Stimulated activated CD4-positive, alpha-beta T cell treated with anti-CD3 and anti-CD28 coated beads, Interleukin-12 subunit alpha, Interleukin-12 subunit beta, amount 100 ng/mL, for 48 hours (primary cell): ENCODE data around the gene PTPRN2.
"Not testable (repeated sequence)": the region's sequence is repeated elsewhere in the genome, so short reads cannot be mapped to it uniquely, and the experiment has no call there.

Experiments used
- DNase-seq, 3 donors: peaks; one replicate each; pipeline ENCODE4 v3.0.0-alpha.2; 2020; ENCODE audit warnings: low read depth in 2 of 3, low spot score in 1 of 3

The PTPRN2 gene

GRCh38 chr7:157951300-157952049, 636.1 kb downstream of the PTPRN2 start:
- no peak for DNase-seq

GRCh38 chr7:157949711-157950110, 637.9 kb downstream of the PTPRN2 start:
- DNase-seq: no peak

- no peak for DNase-seq
These were observed 640.1 kb downstream of the PTPRN2 start for GRCh38 chr7:157947504-157947903.

- no peak for DNase-seq
These were observed 641.1 kb downstream of the PTPRN2 start for GRCh38 chr7:157946398-157947060.

DNA sequence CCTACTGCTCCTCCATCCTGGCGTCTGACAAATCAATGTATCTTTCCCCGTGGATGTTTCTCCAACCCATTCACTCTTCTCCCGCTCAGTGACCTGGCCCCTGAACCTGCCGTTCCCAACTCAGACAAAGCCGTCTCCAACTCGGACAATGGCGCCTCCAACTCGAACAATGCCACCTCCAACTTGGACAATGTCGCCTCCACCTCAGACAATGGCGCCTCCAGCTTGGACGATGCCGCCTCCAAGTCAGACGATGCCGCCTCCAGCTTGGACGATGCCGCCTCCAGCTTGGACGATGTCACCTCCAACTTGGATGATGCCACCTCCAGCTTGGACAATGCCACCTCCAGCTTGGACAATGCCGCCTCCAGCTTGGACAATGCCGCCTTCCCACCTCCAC, 642.2 kb downstream of the PTPRN2 start:
- DNase-seq: no peak

DNA sequence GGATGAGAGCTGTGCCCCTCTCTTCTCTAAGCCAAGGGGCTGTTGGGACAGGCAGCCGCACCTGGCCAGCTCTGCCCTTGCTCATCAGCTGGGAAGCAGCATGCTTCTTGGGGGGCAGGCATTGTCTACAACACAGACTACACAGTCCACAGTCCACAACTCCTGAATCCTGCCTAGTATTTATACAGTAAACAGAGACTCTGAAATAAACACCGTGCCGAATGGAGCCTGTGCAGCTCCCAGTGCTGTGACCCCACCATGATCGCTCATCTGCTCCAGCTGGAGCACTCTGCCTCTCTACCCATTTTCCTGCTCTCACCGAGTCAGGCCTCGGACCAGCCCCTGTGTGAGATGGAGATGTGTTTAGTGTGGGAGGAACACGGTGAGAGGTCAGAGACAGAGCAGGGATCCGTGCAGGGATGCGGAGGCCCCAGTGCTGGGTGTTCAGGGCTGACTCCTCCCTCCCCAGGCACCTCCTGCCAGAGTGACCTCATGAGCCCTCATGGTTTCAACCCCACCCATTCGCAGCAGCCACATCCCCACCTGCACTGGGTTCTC, 642.8 kb downstream of the PTPRN2 start:
- no peak for DNase-seq

GRCh38 chr7:157944051-157944450, 643.6 kb downstream of the PTPRN2 start:
- no peak for DNase-seq

DNA sequence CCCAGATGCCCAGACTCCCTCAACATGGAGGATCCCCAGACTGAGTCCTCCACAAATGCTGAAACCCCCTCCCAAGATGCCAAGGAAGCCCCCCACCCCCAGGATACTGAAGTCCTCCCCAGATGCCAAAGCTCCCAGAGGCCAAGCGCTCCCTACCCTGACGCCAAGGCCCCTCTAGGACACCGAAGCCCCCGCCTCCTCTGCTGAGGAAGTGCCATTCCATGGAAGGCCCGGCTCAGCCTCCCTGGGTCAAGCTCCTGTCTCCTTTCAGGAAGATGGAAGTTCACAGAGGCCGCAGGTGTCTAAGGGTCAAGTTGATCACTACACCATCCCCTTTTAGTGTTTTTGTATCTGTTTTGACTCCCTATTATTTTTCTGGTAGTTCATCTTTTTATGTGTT, 644.1 kb downstream of the PTPRN2 start:
- no peak for DNase-seq

- no peak for DNase-seq
These were observed 646.4 kb downstream of the PTPRN2 start for GRCh38 chr7:157941210-157941609.

DNA sequence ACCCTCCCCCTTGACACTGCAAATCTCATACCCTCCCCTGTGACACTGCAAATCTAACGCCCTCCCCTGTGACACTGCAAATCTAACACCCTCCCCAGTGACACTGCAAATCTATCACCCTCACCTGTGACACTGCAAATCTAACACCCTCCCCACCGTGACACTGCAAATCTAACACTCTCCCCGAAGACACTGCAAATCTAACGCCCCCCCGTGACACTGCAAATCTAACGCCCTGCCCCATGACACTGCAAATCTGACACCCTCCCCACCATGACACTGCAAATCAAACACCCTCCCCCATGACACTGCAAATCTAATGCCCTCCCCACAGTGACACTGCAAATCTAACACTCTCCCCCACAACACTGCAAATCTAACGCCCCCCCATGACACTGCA, 647.1 kb downstream of the PTPRN2 start:
- DNase-seq: no peak

- DNase-seq: no peak
These were observed 649.4 kb downstream of the PTPRN2 start for GRCh38 chr7:157938211-157938610.

GRCh38 chr7:157937406-157937805, 650.2 kb downstream of the PTPRN2 start:
- DNase-seq: no peak

DNA sequence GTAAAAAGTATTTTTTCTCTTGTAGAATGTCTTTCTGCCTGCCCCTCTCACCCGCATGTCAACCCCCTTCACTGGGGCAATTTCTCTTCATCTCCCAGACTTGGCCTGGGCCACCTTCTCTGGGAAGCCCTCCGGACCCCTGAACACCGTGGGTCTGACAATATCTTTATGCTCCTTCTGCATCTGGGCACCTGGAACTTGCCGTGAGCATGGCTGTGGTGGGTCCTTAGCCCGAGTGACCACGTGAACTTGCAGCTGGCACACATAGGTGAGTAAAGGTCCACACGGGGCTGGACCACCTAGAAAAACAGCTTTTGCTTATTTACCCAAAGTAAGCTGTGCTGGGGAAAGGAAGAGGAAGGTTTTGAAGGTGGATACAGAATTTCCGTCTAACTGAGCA, 650.6 kb downstream of the PTPRN2 start:
- DNase-seq: no peak

DNA sequence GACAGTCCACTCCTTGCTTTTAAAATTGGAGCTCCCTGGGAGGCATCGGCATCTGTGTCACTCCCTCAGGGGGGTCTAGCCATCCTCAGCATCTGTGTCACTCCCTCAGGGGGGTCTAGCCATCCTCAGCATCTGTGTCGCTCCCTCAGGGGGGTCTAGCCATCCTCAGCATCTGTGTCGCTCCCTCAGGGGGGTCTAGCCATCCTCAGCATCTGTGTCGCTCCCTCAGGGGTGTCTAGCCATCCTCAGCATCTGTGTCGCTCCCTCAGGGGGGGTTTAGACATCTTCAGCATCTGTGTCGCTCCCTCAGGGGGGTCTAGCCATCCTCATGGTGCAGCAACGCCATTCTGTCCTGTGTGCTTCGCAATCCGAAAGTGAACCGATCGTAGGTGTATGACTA, 651.9 kb downstream of the PTPRN2 start:
- not testable (repeated sequence) for DNase-seq

GRCh38 chr7:157933219-157934155, 654.1 kb downstream of the PTPRN2 start:
- DNase-seq: not testable (repeated sequence)

GRCh38 chr7:157932498-157933218, 655.0 kb downstream of the PTPRN2 start:
- DNase-seq: no peak

DNA sequence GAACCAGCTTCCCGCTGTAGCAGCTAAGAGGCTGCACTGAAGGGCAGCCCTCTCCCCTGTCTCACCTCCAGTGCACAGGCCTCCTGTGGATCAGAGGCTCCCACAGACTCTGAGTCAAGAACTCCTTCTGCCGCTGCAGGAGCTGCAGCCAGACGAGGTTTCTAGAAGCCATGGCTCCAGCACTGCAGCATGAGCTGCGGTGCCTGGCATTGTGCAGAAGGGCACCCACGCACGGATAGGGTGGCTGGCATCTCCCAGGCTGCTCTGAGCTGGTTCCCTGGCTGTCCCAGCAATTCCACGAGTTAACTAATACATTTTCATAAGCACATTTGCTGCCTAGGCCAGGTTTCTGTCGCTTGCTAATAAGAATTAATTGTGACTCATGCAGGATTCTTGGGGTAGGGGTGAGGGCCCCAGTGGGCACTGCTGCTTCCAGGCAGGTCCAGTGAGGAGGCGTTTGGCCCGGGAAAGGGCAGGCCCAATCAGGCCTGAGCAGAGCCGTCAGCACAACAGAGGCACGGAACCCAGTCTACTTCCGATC, 656.6 kb downstream of the PTPRN2 start:
- no peak for DNase-seq

DNA sequence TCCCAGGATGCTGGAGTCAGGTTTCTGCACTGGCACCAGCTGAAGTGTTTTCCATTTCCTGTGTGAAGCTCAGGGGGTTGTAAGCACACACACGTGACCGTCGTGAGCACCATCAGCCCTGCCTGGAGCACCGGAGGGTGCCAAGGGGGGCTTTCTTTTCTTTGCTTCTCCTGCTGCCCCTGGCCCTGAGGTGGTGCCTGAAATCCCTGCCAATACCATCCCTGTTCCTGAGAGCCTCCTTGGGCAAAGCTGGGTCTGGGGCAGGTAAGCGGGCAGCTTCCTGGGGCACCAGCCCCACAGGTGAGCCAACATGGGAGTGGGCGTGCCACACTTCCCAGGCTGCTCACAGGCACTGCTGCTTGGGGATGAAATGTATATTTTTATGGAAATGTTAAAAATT, 657.2 kb downstream of the PTPRN2 start:
- DNase-seq: no peak

DNA sequence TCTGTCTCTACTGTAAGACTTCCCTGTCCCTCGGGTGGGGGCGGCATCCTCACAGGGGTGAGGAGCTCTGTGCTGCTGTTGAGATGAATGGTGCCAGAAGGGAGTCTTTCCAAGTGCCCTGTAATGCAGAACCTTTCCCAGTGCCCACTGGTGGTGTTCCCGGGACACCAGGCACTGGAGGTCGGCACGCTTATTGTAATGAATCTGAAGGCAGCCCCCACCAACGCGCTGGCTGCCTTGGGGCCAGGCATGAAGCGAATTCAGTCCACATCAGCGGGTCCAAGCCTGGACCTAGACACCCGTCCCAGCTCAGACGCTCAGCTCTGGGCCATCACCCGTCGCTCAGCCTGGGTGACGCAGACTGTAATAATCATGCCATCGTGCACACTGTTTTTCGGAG, 658.0 kb downstream of the PTPRN2 start:
- no peak for DNase-seq

GRCh38 chr7:157928808-157929425, 658.7 kb downstream of the PTPRN2 start:
- DNase-seq: no peak
